GM11168 (cell line): ENCODE results near the gene PDXK.

Experiments
- in situ Hi-C: fragments of 300-500 bp; cut with MboI; formaldehyde crosslinking; loops from one replicate; pipeline ENCODE4 v1.12.0; 2022; ENCODE audit warnings: low sequenced_read_pairs; ENCODE audit not compliant: unreplicated experiment

The PDXK gene

DNA sequence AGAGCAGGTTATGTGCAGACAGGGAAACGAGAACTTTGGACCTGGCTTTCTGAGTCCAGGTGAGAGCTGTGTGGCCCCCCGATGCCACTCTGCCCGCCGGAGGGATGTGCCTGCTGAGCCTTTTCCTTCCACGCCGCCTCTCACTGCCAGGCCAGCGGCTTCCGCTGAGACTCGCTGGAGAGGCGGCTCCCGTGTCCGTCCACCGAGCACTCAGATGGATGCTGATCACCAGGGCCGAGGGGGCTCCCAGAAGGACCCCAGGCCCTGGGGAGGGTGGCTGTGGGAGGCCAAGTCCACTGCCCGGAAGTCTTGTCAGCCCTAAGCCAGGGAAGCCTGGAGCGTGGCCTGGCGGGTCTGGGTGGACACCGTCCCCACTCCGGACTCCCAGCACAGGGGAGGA lies 40.7 kb downstream of the PDXK start:
- in situ Hi-C loops = no loop called here

DNA sequence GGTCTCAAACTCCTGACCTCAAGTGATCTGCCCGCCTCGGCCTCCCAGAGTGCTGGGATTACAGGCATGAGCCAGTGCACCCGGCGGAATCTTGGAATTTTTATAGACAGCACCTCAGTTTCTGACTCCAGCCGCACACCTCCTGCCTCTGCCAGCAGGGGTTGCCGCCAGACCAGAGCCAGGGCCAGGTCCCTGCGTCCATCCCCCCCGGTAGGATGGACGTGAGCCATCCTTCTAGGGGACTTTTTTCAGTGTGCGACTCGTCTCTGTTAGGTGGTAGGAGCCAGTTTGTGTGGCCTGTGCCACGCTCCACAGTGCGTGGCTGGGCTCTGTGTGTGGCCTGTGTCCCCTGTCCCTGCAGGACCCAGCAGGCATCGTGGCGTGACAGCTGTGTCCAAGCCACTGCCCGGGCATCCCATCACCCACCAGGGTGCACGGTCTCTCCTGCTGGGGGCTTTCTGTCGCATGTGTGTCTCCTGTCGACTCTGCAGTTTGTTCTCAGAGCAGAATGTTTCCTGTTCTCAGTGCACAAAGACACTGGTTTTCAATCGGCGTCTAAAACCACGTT lies 41.5 kb downstream of the PDXK start:
- in situ Hi-C loops = no loop called here

DNA sequence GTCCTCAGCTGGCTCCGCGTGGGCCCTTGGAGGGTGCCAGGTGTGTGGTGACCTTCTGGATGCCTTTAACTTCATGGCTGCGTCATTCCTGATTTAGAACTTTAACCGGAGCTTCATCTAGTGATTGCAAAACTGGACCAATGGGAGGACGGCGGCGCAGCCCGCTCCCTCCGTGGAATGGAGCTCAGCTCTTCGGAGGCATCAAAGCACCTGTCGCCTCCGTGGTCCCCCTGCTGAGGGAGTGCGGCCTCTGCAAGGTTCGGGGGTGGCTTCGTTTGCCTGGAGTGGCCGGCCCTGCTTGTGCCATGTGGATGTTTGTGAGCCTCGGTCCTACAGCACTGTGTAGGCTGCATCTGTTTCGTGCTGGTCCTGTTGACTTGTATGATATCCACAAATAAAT lies 43.0 kb downstream of the PDXK start:
- in situ Hi-C loops = no loop called here

DNA sequence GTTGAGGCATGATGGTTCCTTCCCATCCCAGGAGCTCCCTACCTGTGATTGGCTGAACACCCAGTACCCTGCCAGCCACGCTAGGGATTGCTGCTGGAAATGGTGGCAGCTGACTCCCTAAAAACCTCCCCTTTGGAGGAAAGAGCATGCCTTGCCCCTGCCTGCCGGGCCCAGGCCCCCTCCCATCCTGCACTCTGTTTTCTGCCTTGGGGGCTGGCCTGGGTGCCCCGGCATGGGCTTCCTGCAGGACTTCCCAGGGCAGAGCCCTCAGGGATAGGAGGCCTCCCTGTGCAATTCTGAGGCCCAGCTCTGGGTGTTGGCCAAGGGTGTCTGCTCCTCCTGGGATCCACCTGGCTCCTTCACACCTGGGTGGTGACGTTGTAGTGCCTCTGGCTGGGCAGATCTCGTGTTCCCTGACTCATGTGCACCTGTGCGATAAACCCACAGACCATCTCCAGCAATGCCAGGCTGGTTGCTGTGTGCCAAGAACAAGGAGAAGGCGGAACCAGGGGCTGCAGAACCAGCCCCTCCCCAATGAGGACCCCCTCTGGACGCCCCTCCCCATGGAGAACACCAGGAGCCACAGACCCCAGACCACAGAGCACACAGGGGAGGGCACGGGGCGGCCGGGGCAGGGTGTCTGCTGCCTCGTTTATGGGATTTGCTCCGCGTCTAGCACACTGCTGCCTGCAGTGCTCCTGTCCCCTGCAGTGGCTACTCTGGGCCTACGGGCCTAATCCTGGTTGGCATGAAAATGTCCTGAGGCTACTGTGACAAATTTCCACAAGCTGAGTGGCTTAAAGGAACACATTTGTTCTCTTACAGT lies 43.6 kb downstream of the PDXK start:
- in situ Hi-C loops = no loop called here

DNA sequence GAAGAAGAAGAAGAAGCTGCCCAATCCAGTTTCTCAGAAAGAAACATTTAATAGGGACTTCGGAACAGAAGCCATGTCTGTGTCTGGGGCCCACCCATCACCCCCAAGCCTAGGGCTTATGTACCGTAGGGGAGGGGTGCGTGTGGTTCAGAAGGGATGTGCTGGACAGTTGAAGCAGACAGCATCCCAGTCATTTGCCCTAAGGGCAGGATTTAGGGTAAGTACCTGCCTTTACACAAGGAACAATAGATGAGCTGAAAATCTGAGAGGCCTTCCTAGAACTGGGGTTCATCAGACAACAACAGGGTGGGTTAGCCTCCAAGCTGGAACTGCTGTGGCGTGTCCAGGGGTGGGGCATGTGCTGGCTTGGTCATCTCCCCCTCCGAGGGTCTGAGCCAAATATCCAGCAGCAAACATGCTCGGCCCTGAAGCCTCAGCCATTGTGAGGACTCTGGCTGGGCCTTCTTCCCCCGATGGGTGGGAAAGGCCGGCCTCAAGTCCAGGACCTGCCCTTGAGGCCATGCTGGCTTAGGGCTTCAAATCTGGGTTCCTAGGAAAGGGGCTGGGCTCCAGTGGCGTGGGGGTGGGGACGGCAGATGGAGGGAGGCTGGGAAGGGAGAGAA lies 45.1 kb downstream of the PDXK start:
- in situ Hi-C loops = no loop called here

DNA sequence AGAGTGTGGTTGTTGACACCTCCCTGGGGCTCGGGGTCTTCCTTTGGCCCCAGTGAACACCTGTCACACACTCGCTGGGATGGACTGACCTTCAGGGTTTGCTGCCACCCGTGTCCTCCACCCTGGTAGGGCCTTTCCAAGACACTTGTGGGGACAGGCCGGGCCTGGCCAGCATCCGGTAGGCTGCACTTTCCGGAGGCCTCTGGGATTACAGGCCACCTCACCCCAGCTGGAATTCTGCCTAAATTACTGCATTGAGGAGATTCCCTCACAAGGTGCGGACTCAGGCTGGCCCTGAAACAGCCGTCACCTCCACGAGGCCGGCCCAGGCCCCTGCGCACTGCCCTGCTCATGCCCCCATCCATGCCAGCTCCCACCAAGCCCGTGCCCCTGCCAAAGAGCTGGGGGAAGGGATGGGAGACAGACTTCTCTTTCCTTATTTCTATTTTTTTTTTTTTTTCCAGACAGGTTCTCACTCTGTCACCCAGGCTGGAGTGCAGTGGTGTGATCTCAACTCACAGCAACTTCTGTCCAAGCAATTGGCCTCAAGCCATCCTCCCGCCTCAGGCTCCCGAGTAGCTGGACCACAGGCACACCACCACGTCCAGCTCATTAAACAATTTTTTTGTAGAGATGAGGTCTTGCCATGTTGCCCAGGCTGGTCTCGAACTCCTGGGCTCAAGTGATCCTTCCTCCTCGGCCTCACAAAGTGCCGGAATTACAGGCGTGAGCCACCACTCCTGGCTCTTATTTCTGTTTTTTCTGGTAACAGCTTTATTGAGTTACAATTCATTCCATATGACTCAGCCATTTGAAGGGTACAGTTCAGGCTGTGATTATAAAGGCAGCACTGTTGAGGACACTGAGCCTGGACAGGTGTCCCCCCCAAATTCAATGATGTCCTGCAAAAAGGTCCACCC lies 45.9 kb downstream of the PDXK start:
- in situ Hi-C loops = no loop called here

DNA sequence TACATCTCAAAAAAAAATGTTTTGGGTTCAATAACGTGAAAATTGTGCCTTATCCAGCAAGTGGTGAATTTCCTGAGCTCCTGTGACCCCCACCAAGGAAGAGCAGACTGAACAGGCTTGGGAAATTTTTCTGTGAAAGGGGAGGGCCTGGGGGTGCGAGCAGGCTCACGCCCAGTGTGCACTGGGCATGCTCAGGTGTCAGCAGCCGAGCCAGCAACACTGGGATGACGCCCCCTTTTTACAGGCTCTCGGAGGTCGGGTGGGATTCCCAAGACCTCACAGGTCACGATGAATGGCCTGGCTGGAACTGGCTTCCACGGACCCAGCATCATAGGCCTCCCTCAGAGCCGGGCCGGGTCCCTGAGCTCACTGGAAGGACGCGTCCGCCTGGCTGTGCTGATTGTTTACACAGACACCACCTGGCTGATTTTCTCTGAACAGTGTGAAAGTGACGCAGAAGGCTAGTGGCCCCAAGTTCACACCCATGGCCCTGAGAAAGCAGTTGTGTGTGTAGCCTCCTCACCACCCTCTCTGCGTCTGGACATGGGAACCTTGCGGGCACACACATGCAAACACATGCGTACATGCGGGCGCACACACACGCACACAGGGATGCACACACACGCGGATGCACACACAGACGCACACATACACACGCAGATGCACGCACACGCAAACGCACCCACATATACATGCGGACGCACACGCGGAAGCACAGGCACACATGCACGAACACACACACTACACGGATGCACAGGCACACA lies 48.0 kb downstream of the PDXK start:
- in situ Hi-C loops = no loop called here

DNA sequence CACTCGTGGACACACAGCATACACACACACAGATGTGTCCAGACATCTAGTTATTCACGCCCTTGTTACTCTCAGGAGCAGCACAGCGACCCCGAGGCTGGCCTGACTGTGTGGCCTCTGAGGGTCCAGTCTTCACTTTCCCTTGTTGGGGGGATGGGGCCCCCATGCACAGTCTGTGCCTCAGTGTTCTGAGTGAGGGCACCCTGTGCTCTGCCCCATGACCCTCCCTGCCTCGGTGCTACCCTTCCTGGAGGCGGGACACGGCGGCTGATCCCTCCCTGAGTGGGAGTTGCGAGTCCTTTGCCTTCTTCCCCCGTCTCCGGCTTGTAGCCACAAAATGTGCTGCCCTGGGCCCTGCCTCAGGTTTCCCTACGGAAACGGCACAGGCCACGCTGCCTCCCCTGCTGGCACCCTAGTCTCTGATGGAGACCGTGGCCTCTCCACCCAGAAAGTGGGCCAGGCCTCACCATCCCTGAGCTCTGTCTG lies 48.6 kb downstream of the PDXK start:
- in situ Hi-C loops = no loop called here

DNA sequence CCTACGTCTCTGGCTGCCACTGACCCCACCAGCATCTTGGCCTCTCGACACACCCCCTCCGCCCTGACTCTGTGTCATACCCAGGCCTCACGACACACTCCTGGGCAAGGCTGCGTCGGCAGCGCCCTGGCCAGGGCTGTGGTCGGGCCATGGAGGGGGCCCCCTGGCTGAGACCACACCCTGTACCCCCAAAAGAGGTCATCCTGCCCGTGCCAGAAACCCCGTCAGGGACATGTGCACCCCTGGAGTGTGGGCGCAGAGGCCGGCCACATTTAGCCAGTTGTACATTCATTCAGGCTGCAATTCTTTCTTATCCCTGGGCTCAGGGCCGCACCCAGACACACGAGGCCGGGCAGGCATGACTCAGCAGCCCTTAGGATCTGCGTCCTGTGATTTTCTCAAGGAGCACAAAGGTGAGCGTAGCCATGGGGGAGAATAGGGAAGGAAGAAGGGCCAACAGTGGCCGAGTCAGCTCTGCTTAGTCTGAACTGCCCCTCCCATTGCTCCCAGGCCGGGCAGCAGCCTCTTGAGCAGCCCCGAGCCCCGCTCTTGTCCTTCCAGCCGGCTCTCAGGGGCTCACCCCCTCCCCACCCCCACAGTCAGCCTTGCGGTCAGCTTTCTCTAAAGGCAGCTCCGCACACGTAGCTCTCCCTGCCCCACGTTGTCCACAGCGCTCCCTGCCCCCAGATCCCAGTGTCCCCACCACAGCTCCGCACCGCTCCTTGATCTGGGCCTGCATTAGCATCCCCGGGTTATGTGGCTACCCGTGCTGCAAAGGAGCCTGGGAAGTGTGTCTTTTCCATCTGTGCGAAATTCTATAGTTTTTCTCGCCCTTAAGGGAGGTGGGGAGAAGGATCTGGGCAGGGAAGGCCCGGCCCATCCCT lies 49.3 kb downstream of the PDXK start:
- in situ Hi-C loops = no loop called here

DNA sequence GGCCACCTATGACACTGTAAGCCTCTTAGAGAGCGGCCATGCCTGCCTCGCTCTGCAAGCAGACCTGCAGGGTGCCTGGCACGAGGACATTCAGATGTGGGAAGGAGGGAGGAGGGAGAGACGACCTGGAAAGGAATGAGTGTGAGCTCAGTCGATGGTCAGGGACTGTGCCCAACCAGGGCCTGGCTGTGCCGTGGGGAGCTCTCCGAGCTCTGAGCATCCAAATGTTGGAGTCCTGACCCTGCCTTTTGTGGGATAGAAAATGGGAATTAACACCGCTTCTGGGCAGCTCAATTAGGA lies 49.9 kb downstream of the PDXK start:
- in situ Hi-C loops = no loop called here

DNA sequence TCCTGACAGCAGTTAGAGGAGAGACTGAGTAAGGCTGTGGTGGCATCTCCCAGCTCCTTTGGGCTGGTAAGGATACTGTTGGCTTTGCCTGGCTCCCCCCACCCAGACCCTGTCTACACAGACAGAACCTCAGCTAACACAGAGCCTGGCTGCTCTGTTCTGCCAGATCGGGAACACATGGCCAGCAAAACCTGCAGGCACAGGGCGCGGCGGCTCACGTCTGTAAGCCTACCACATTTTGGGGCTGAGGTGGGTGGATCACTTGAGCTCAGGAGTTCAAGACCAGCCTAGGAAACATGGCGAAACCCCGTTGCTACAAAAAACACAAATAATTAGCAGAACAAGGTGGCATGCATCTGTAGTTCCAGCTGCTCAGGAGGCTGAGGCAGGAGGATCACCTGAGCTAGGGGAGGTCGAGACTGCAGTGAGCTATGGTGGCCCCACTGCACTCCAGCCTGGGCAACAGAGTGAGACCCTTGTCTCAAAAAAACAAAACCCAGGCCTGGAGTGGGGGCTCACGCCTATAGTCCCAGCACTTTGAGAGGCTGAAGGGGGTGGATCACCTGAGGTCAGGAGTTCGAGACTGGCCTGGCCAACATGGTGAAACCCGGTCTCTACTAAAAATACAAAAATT lies 50.5 kb downstream of the PDXK start:
- in situ Hi-C loops = no loop called here

DNA sequence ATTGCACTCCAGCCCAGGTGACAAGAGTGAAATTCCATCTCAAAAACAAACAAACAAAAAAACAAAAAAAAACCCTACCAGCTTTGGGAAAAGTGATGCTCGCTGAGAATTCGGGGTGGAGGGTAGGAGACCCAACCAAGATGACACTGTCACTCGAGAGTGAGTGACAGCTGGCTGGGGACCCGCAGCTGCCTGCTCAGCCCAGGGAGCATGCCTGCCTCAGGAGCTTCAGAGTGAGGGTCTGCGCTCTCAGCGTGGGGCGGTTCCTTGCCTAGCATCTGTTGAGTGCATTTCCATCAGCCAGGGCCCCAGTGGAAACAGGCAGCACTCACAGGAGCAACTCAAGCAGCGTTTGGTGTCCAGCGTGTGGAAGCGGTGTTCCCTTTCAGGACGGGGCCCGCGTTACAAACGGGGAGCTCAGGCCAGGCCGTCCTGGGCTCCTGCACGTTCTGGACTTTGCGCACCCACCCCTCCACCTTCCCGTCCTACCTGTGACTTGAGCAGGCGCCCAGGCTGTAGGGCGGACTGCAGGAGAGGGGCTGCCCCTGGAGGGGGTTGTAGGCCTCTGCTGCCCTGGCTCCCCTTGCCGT lies 51.2 kb downstream of the PDXK start:
- in situ Hi-C loops = no loop called here

DNA sequence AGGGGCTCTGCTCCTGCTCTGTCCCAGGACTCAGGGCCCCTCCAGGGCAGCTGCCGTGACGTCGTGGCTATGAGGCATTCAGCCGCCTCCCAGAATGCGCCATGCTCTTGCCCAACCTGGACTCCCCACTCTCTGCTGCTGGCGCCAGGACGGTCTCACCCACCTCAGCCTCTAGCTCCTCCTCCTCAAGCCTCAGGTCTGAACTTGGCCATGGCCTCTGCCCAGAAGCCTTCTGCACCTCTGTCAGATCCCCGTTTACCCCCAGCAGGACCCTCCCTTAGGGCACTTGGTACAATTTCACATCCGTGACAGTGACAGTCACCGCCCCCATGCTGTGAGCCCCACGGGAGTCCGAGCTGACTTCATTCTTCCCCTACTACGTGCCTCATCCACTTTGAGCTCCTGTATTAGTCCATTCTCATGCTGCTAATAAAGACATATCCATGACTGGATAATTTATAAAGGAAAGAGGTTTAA lies 52.3 kb downstream of the PDXK start:
- in situ Hi-C loops = no loop called here

DNA sequence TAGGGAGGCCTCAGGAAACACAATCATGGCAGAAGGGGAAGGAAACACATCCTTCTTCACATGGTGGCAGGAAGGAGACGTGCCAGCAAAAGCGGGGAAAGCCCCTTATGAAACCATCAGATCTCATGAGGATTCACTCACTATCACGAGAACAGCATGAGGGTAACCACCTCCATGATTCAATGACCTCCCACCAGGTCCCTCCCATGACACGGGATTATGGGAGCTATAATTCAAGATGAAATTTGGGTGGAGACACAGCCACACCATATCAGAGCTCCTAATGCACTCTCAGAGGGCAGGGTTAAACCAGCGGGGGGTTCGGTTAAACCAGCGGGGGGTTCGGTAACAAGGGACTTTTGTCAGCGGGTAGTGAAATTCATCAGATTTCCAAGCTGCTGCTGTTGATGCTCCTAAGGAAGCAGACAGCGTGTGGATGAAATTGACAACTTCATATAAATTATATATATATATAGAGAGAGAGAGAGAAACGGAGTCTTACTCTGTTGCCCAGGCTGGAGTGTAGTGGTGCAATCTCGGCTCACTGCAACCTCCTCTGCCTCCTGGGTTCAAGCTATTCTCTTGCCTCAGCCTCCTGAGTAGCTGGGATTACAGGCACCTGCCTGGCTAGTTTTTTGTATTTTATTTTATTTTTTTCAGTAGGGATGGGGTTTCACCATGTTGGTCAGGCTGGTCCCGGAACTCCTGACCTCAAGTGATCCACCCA lies 52.9 kb downstream of the PDXK start:
- in situ Hi-C loops = no loop called here

DNA sequence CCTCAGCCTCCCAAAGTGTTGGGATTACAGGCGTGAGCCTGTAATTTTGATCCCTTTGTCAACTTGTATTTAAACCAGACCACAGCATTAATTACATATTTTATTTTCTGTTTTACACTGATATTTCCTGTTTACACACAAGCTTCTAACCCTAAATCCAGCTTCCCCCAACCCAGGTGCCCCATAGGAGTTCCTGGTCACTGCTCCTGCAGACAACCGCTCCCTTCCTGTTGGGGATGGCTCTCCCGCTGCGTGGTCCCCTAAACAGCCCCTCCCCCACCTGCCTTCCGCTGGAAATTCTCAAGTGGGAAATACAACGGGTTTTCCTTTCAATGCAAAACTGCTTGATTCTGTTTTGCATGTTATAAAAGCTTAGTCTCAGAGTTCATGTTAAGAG lies 53.5 kb downstream of the PDXK start:
- in situ Hi-C loops = no loop called here

DNA sequence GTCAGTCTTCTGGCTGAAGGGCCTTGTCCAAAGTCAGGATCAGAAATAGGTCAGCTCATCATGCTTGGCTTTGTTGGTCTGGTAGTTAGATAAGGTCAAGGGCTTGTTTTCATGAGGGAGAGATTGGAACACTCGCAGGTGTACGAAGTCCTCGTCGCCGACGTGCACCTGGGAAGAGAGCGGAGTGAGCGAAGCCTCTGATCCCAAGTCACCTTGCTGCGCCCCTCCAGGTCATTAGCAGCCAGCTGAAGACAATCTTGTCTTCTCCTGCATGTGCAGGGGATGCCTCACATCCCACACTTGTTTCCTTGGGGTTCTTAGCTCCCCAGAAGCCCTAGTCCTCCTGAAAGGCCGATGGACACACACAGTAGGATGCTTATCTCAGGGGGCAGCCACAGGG lies 55.2 kb downstream of the PDXK start:
- in situ Hi-C loops = no loop called here

DNA sequence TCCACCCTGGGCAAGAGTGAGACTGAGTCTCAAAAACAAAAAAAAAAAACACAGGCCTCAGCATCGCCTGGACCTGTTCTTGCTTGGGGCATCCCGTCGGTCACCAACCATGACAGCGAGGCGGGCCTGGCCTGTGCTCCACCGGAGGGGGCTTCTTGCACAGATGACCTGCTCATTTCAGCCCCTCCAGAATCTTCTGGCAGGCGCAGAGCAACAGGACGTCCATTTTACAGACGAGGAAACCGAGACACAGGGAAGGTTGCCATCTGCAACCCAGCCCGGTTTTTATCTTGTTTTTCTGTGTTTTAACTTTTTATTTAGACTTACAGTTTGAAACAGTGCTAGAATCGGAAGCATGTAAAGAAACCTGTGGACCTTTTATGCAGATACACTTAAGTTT lies 56.3 kb downstream of the PDXK start:
- in situ Hi-C loops = no loop called here
